Esophagus squamous epithelium (tissue), 4 donors: Measurements from ENCODE around the gene RBMS3.

Experiments used
- CTCF ChIP-seq, 6 experiments: fragments of 450-650 bp in 4 of 6; fragments of 200-600 bp in 2 of 6; sonication (generic) in 2 of 6; IDR thresholded peaks; one replicate each; pipeline ENCODE4 v1.5.1; 2016 to 2019; ENCODE audit warnings: antibody characterized with exemption in 6 of 6, mild to moderate bottlenecking in 4 of 6, moderate library complexity in 4 of 6
- POLR2A ChIP-seq, 4 donors: fragments of 450-650 bp; IDR thresholded peaks; one replicate each; pipeline ENCODE4 v1.6.1; 2017; ENCODE audit warnings: antibody characterized with exemption in 4 of 4, mild to moderate bottlenecking in 4 of 4, moderate library complexity in 3 of 4

GRCh38 chr3:29906906-29907305, 626.0 kb downstream of the RBMS3 start:
- TF ChIP-seq CTCF (IDR thresholded peaks at IDR 0.05) (no peak), POLR2A (IDR thresholded peaks at IDR 0.05) (no peak)
